ENCODE results near the gene ENOSF1. TPM values are rescaled to one million over a fixed set of nuclear protein-coding genes. Genes with fewer than 3 reads are reported as not detected.

The ENOSF1 gene
- total RNA-seq, 1 donor: 47.0 TPM

GRCh38 chr18:675307-675706, 37.1 kb downstream of the ENOSF1 start:
- Histone ChIP-seq H3K27me3 (ENCODE audit: insufficient read depth, low read length) (no peaks in the 10 kb centered on the region), H3K9me3 (ENCODE audit: low read depth, low read length) (no peaks in the 10 kb centered on the region), H3K79me2 (ENCODE audit: insufficient read depth, low read length) (peaks cover 2% of the 10 kb centered on the region), H2AFZ (ENCODE audit: low read length) (no peak overlapping the region), H3K4me1 (ENCODE audit: insufficient read depth, low read length) (peaks cover 4% of the 10 kb centered on the region), H3K36me3 (ENCODE audit: insufficient read depth, low read length) (peaks cover 77% of the 10 kb centered on the region), H4K20me1 (ENCODE audit: insufficient read depth, low read length) (no peaks in the 10 kb centered on the region), H3K27ac (ENCODE audit: low read depth, low read length) (no peak overlapping the region), H3K4me3 (ENCODE audit: insufficient read depth, low read length) (no peak overlapping the region), H3K4me2 (ENCODE audit: insufficient read depth, low read length) (no peak overlapping the region)
- no peak for DNase-seq (ENCODE audit: insufficient read length, low spot score, missing footprints)
- no peak for TF ChIP-seq CTCF (IDR thresholded peaks at IDR 0.05; ENCODE audit: extremely low read depth, low read depth, low read length)

GRCh38 chr18:673769-674168, 38.7 kb downstream of the ENOSF1 start:
- no peak for DNase-seq (ENCODE audit: insufficient read length, low spot score, missing footprints)
- Histone ChIP-seq H3K36me3 (ENCODE audit: insufficient read depth, low read length) (peaks cover 83% of the 10 kb centered on the region), H3K9me3 (ENCODE audit: low read depth, low read length) (no peaks in the 10 kb centered on the region), H4K20me1 (ENCODE audit: insufficient read depth, low read length) (no peaks in the 10 kb centered on the region), H3K27ac (ENCODE audit: low read depth, low read length) (no peak overlapping the region), H2AFZ (ENCODE audit: low read length) (no peak overlapping the region), H3K27me3 (ENCODE audit: insufficient read depth, low read length) (no peaks in the 10 kb centered on the region), H3K4me2 (ENCODE audit: insufficient read depth, low read length) (no peak overlapping the region), H3K79me2 (ENCODE audit: insufficient read depth, low read length) (peaks cover 2% of the 10 kb centered on the region), H3K4me3 (ENCODE audit: insufficient read depth, low read length) (no peak overlapping the region), H3K4me1 (ENCODE audit: insufficient read depth, low read length) (peaks cover 4% of the 10 kb centered on the region)
- TF ChIP-seq CTCF (IDR thresholded peaks at IDR 0.05; ENCODE audit: extremely low read depth, low read depth, low read length): no peak

- Histone ChIP-seq H3K36me3 (ENCODE audit: insufficient read depth, low read length) (peaks cover 79% of the 10 kb centered on the region), H3K4me1 (ENCODE audit: insufficient read depth, low read length) (peaks cover 4% of the 10 kb centered on the region), H3K27me3 (ENCODE audit: insufficient read depth, low read length) (no peaks in the 10 kb centered on the region), H3K27ac (ENCODE audit: low read depth, low read length) (no peak overlapping the region), H3K79me2 (ENCODE audit: insufficient read depth, low read length) (peaks cover 2% of the 10 kb centered on the region), H2AFZ (ENCODE audit: low read length) (no peak overlapping the region), H4K20me1 (ENCODE audit: insufficient read depth, low read length) (no peaks in the 10 kb centered on the region), H3K4me3 (ENCODE audit: insufficient read depth, low read length) (no peak overlapping the region), H3K4me2 (ENCODE audit: insufficient read depth, low read length) (no peak overlapping the region), H3K9me3 (ENCODE audit: low read depth, low read length) (no peaks in the 10 kb centered on the region)
- no peak for DNase-seq (ENCODE audit: insufficient read length, low spot score, missing footprints)
- no peak for TF ChIP-seq CTCF (IDR thresholded peaks at IDR 0.05; ENCODE audit: extremely low read depth, low read depth, low read length)
Observed at GRCh38 chr18:673317-673716, 39.1 kb downstream of the ENOSF1 start.

GRCh38 chr18:671405-671804, 41.0 kb downstream of the ENOSF1 start:
- H3K4me3 ChIP-seq (ENCODE audit: insufficient read depth, low read length): no peak overlapping the region
- H3K27me3 ChIP-seq (ENCODE audit: insufficient read depth, low read length): no peaks in the 10 kb centered on the region
- TF ChIP-seq CTCF (IDR thresholded peaks at IDR 0.05; ENCODE audit: extremely low read depth, low read depth, low read length): no peak
- peaks cover 10% of the 10 kb centered on the region for H3K79me2 ChIP-seq (ENCODE audit: insufficient read depth, low read length)
- H3K27ac ChIP-seq (ENCODE audit: low read depth, low read length): no peak overlapping the region
- no peak overlapping the region for H2AFZ ChIP-seq (ENCODE audit: low read length)
- H3K9me3 ChIP-seq (ENCODE audit: low read depth, low read length): no peaks in the 10 kb centered on the region
- no peak for DNase-seq (ENCODE audit: insufficient read length, low spot score, missing footprints)
- no peak overlapping the region for H3K4me2 ChIP-seq (ENCODE audit: insufficient read depth, low read length)
- no peaks in the 10 kb centered on the region for H4K20me1 ChIP-seq (ENCODE audit: insufficient read depth, low read length)
- H3K4me1 ChIP-seq (ENCODE audit: insufficient read depth, low read length): no peaks in the 10 kb centered on the region
- H3K36me3 ChIP-seq (ENCODE audit: insufficient read depth, low read length): peaks cover 68% of the 10 kb centered on the region

Data from osteoblast (primary cell).